Activated gamma-delta T cell treated with Interleukin-2 at 50 U/mL for 16 hours (primary cell): ENCODE data around the gene RALGAPA2.

Experiments
- DNase-seq: peaks from one replicate; pipeline ENCODE4 v3.0.0-alpha.2; 2020

Gene RALGAPA2

GRCh38 chr20:20491784-20492264, 220.6 kb downstream of the RALGAPA2 start:
- DNase-seq = no peak

- DNase-seq = no peak
These were observed 221.2 kb downstream of the RALGAPA2 start for GRCh38 chr20:20491110-20491783.

GRCh38 chr20:20490673-20491072, 221.8 kb downstream of the RALGAPA2 start:
- no peak for DNase-seq

- DNase-seq = no peak
These were observed 222.6 kb downstream of the RALGAPA2 start for GRCh38 chr20:20489648-20490341.

GRCh38 chr20:20489054-20489453, 223.4 kb downstream of the RALGAPA2 start:
- DNase-seq = no peak

GRCh38 chr20:20488388-20488787, 224.1 kb downstream of the RALGAPA2 start:
- DNase-seq = no peak

GRCh38 chr20:20487811-20488210, 224.6 kb downstream of the RALGAPA2 start:
- DNase-seq = no peak

GRCh38 chr20:20483328-20483727, 229.1 kb downstream of the RALGAPA2 start:
- DNase-seq = no peak

- no peak for DNase-seq
These were observed 230.0 kb downstream of the RALGAPA2 start for GRCh38 chr20:20482453-20482852.

- DNase-seq = no peak
These were observed 231.8 kb downstream of the RALGAPA2 start for GRCh38 chr20:20480689-20481088.

GRCh38 chr20:20480126-20480525, 232.3 kb downstream of the RALGAPA2 start:
- DNase-seq = no peak

GRCh38 chr20:20477444-20478041, 234.9 kb downstream of the RALGAPA2 start:
- no peak for DNase-seq

GRCh38 chr20:20476504-20476903, 235.9 kb downstream of the RALGAPA2 start:
- no peak for DNase-seq

- no peak for DNase-seq
These were observed 238.8 kb downstream of the RALGAPA2 start for GRCh38 chr20:20473657-20474056.

GRCh38 chr20:20472684-20473274, 239.7 kb downstream of the RALGAPA2 start:
- DNase-seq = no peak

GRCh38 chr20:20466341-20466879, 246.0 kb downstream of the RALGAPA2 start:
- DNase-seq = no peak

GRCh38 chr20:20465252-20465651, 247.2 kb downstream of the RALGAPA2 start:
- no peak for DNase-seq

- DNase-seq = no peak
These were observed 248.5 kb downstream of the RALGAPA2 start for GRCh38 chr20:20463933-20464374.

GRCh38 chr20:20462185-20462584, 250.3 kb downstream of the RALGAPA2 start:
- DNase-seq = no peak

GRCh38 chr20:20461551-20461950, 250.9 kb downstream of the RALGAPA2 start:
- no peak for DNase-seq

GRCh38 chr20:20459726-20460125, 252.7 kb downstream of the RALGAPA2 start:
- DNase-seq = no peak

- DNase-seq = no peak
These were observed 254.9 kb downstream of the RALGAPA2 start for GRCh38 chr20:20457392-20458126.

GRCh38 chr20:20456741-20457140, 255.7 kb downstream of the RALGAPA2 start:
- DNase-seq = no peak
